H9 (cell line): ENCODE measurements around the gene ANAPC15. TPM values are rescaled to one million over a fixed set of nuclear protein-coding genes. Genes with fewer than 3 reads are reported as not detected.
A peak's percentile ranks its signal among the peaks of the same experiment; 100 is the strongest.

Experiments
- DNase-seq: peaks from one replicate; pipeline ENCODE4 v3.0.0-alpha.2; 2017
- H2AFZ ChIP-seq: one replicate; pipeline ENCODE4 v1.6.1; 2013; ENCODE audit warnings: mild to moderate bottlenecking, low read length, control low read depth, moderate library complexity
- H2AK5ac ChIP-seq: 2 replicates; pipeline ENCODE4 v1.6.1; 2013; ENCODE audit warnings: low read length, control low read depth, mixed read lengths; ENCODE audit not compliant: insufficient read length
- H2BK120ac ChIP-seq: one replicate; pipeline ENCODE4 v1.6.1; 2013; ENCODE audit warnings: low read depth, mild to moderate bottlenecking, low read length, control low read depth, inconsistent platforms; ENCODE audit not compliant: poor library complexity, severe bottlenecking
- H2BK12ac ChIP-seq: 2 replicates; pipeline ENCODE4 v1.6.1; 2013; ENCODE audit warnings: low read length, control low read depth, mixed read lengths, low read depth; ENCODE audit not compliant: insufficient read length
- H2BK15ac ChIP-seq: 2 replicates; pipeline ENCODE4 v1.6.1; 2013; ENCODE audit warnings: low read depth, low read length, control low read depth
- H2BK20ac ChIP-seq: one replicate; pipeline ENCODE4 v1.6.1; 2013; ENCODE audit warnings: low read depth, mild to moderate bottlenecking, low read length, control low read depth, inconsistent platforms; ENCODE audit not compliant: poor library complexity, severe bottlenecking
- H2BK5ac ChIP-seq: 2 replicates; pipeline ENCODE4 v1.6.1; 2013; ENCODE audit warnings: low read length, control low read depth, mixed read lengths; ENCODE audit not compliant: insufficient read length
- H3K14ac ChIP-seq: 2 replicates; pipeline ENCODE4 v1.6.1; 2013; ENCODE audit warnings: low read length, control low read depth; ENCODE audit not compliant: insufficient read depth
- H3K18ac ChIP-seq: 2 replicates; pipeline ENCODE4 v1.6.1; 2013; ENCODE audit warnings: low read depth, mild to moderate bottlenecking, mixed read lengths, low read length, control low read depth; ENCODE audit not compliant: insufficient read length
- H3K23ac ChIP-seq: 2 replicates; pipeline ENCODE4 v1.6.1; 2013; ENCODE audit warnings: low read length, control low read depth, mixed read lengths, low read depth; ENCODE audit not compliant: insufficient read length
- H3K23me2 ChIP-seq: 2 replicates; pipeline ENCODE4 v1.6.1; 2013; ENCODE audit warnings: low read depth, mild to moderate bottlenecking, mixed read lengths, low read length, control low read depth; ENCODE audit not compliant: insufficient read length, poor library complexity, severe bottlenecking
- H3K27ac ChIP-seq: 2 replicates; pipeline ENCODE4 v1.5.1; 2013; ENCODE audit warnings: low read length, control low read depth, mixed read lengths, low read depth; ENCODE audit not compliant: insufficient read length
- H3K27me3 ChIP-seq: 2 replicates; pipeline ENCODE4 v1.6.1; 2013; ENCODE audit warnings: low read length, control low read depth, inconsistent platforms; ENCODE audit not compliant: insufficient read depth
- H3K4ac ChIP-seq: 2 replicates; pipeline ENCODE4 v1.6.1; 2013; ENCODE audit warnings: low read depth, mild to moderate bottlenecking, control low read depth, inconsistent platforms, low read length, moderate library complexity
- H3K4me1 ChIP-seq: 2 replicates; pipeline ENCODE4 v1.6.1; 2013; ENCODE audit warnings: low read length, control low read depth, inconsistent platforms; ENCODE audit not compliant: insufficient read depth
- H3K4me2 ChIP-seq: 2 replicates; pipeline ENCODE4 v1.6.1; 2013; ENCODE audit warnings: low read length, control low read depth, mixed read lengths; ENCODE audit not compliant: insufficient read length, insufficient read depth
- H3K56ac ChIP-seq: 2 replicates; pipeline ENCODE4 v1.6.1; 2013; ENCODE audit warnings: low read depth, mild to moderate bottlenecking, mixed read lengths, low read length, control low read depth; ENCODE audit not compliant: insufficient read length
- H3K79me1 ChIP-seq: 2 replicates; pipeline ENCODE4 v1.6.1; 2013; ENCODE audit warnings: low read depth, mild to moderate bottlenecking, moderate library complexity, low read length, control low read depth, inconsistent platforms; ENCODE audit not compliant: insufficient read depth, poor library complexity, severe bottlenecking
- H3K79me2 ChIP-seq: 2 replicates; pipeline ENCODE4 v1.6.1; 2013; ENCODE audit warnings: low read length, control low read depth, inconsistent platforms; ENCODE audit not compliant: insufficient read depth
- H3K9ac ChIP-seq: 2 replicates; pipeline ENCODE4 v1.6.1; 2013; ENCODE audit warnings: low read length, control low read depth, mixed read lengths; ENCODE audit not compliant: insufficient read length; ENCODE audit errors: extremely low read depth
- H3K9me3 ChIP-seq: one replicate; pipeline ENCODE4 v1.6.1; 2013; ENCODE audit warnings: low read depth, low read length, inconsistent platforms; ENCODE audit not compliant: control insufficient read depth
- H3T11ph ChIP-seq: one replicate; pipeline ENCODE4 v1.6.1; 2013; ENCODE audit warnings: mild to moderate bottlenecking, low read length, control low read depth, inconsistent platforms
- H4K20me1 ChIP-seq: one replicate; pipeline ENCODE4 v1.6.1; 2013; ENCODE audit not compliant: control insufficient read depth, insufficient read length, insufficient read depth
- H4K5ac ChIP-seq: 2 replicates; pipeline ENCODE4 v1.6.1; 2013; ENCODE audit warnings: low read depth, mild to moderate bottlenecking, mixed read lengths, low read length, control low read depth; ENCODE audit not compliant: insufficient read length
- H4K8ac ChIP-seq: replicated peaks from 2 replicates; pipeline ENCODE4 v1.6.1; 2013; ENCODE audit warnings: low read length, control low read depth, mixed read lengths, low read depth; ENCODE audit not compliant: insufficient read length
- H4K91ac ChIP-seq: 2 replicates; pipeline ENCODE4 v1.6.1; 2013; ENCODE audit warnings: low read depth, mild to moderate bottlenecking, moderate library complexity, mixed read lengths, low read length, control low read depth; ENCODE audit not compliant: insufficient read length
- H3K27ac Mint-ChIP-seq, 3 experiments: 2 replicates in 2 of 3; 3 replicates in 1 of 3; pipeline ENCODE4 v1.8.0; 2020 to 2021; ENCODE audit warnings: mixed read lengths in 3 of 3, mild to moderate bottlenecking in 1 of 3, moderate library complexity in 1 of 3
- H3K27me3 Mint-ChIP-seq: 2 replicates; pipeline ENCODE4 v1.8.0; 2021; ENCODE audit warnings: low read depth, mild to moderate bottlenecking, moderate library complexity, mixed read lengths
- H3K36me3 Mint-ChIP-seq, 3 experiments: 2 replicates in 2 of 3; 3 replicates in 1 of 3; pipeline ENCODE4 v1.8.0; 2020 to 2021; ENCODE audit warnings: low read depth in 3 of 3, mixed read lengths in 3 of 3; ENCODE audit not compliant: insufficient read depth in 1 of 3
- H3K4me1 Mint-ChIP-seq, 2 experiments: 2 replicates each; pipeline ENCODE4 v1.8.0; 2020; ENCODE audit warnings: mixed read lengths in 2 of 2
- H3K4me3 Mint-ChIP-seq, 2 experiments: 2 replicates in 1 of 2; 3 replicates in 1 of 2; pipeline ENCODE4 v1.8.0; 2020 to 2021; ENCODE audit warnings: mild to moderate bottlenecking in 2 of 2, mixed read lengths in 2 of 2, moderate library complexity in 1 of 2
- H3K9me3 Mint-ChIP-seq, 2 experiments: 2 replicates in 1 of 2; 3 replicates in 1 of 2; pipeline ENCODE4 v1.8.0; 2020; ENCODE audit warnings: mild to moderate bottlenecking in 2 of 2, mixed read lengths in 2 of 2, moderate library complexity in 1 of 2
- total RNA-seq: library from RNA; stranded (reverse); gene quantifications from 2 replicates; pipeline ENCODE4 v1.2.1, GENCODE V29; 2021
- TF ChIP-seq, protein P1 (sequence below): fragments of 200-600 bp; sonication (generic); conservative IDR thresholded peaks from 3 replicates; pipeline ENCODE4 v1.8.0; 2021; ENCODE audit warnings: antibody characterized with exemption, mild to moderate bottlenecking

ANAPC15 gene
- total RNA-seq, 1 experiment from 2014 or later: 72.6 TPM

DNA sequence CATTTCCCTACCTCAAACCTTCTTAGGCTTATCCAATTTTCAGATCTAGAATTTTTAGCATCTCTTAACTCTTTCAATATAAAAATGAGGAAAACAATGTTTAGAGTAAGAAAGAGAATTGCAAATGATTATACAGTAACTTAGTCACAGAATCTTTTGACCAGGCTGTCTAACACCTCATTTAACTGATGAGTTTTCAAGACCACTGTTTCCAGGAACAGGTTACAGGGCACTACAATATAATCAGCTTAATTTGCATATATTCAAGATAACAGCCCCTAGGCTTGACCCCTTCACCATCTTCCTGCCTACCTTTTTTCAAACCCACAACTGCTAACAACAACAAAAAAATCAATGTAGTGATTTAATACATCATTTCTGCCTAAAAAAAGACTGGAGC lies 44.8 kb downstream of the ANAPC15 start:
- Histone ChIP-seq H4K8ac (no peak overlapping the region), H3K4me1 (peaks cover 5% of the 10 kb centered on the region; the same call in 1 of the 2 replicates), H3K27ac (no peak overlapping the region), H3K14ac (no peak overlapping the region), H3K79me2 (peaks cover 2% of the 10 kb centered on the region; the same call in 1 of the 2 replicates), H2AFZ (no peak overlapping the region), H3K9ac (no peak overlapping the region), H3K18ac (no peak overlapping the region), H3K56ac (no peak overlapping the region), H3K9me3 (no peaks in the 10 kb centered on the region), H3K27me3 (no peaks in the 10 kb centered on the region), H2BK5ac (no peak overlapping the region), H2BK120ac (no peak overlapping the region), H3T11ph (no peak overlapping the region), H2BK12ac (no peak overlapping the region), H4K91ac (no peak overlapping the region), H3K4me2 (no peak overlapping the region), H3K4ac (no peak overlapping the region), H2BK20ac (no peak overlapping the region), H3K23me2 (no peaks in the 10 kb centered on the region), H4K20me1 (no peaks in the 10 kb centered on the region), H3K23ac (no peak overlapping the region), H3K79me1 (peaks cover 4% of the 10 kb centered on the region), H2AK5ac (no peak overlapping the region), H4K5ac (no peak overlapping the region), H2BK15ac (no peak overlapping the region)
- Mint-ChIP-seq H3K4me1 (peaks cover 30 to 35% of the 10 kb centered on the region in 2 experiments), H3K27me3 (no peaks in the 10 kb centered on the region), H3K4me3 (no peak overlapping the region), H3K9me3 (no peaks in the 10 kb centered on the region), H3K36me3 (peaks cover 1 to 23% (median 18%) of the 10 kb centered on the region in 3 experiments; a peak in 5 of 7 replicates), H3K27ac (peak overlapping the region in 1 of 3 experiments; percentile 56; a peak in 2 of 7 replicates)
- TF ChIP-seq, protein P1, sequence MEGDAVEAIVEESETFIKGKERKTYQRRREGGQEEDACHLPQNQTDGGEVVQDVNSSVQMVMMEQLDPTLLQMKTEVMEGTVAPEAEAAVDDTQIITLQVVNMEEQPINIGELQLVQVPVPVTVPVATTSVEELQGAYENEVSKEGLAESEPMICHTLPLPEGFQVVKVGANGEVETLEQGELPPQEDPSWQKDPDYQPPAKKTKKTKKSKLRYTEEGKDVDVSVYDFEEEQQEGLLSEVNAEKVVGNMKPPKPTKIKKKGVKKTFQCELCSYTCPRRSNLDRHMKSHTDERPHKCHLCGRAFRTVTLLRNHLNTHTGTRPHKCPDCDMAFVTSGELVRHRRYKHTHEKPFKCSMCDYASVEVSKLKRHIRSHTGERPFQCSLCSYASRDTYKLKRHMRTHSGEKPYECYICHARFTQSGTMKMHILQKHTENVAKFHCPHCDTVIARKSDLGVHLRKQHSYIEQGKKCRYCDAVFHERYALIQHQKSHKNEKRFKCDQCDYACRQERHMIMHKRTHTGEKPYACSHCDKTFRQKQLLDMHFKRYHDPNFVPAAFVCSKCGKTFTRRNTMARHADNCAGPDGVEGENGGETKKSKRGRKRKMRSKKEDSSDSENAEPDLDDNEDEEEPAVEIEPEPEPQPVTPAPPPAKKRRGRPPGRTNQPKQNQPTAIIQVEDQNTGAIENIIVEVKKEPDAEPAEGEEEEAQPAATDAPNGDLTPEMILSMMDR: no peak
- DNase-seq: no peak
